Measurements from ENCODE around the gene CEACAM8.
"Not testable (repeated sequence)": the region's sequence is repeated elsewhere in the genome, so short reads cannot be mapped to it uniquely, and the experiment has no call there.

Gene CEACAM8

DNA sequence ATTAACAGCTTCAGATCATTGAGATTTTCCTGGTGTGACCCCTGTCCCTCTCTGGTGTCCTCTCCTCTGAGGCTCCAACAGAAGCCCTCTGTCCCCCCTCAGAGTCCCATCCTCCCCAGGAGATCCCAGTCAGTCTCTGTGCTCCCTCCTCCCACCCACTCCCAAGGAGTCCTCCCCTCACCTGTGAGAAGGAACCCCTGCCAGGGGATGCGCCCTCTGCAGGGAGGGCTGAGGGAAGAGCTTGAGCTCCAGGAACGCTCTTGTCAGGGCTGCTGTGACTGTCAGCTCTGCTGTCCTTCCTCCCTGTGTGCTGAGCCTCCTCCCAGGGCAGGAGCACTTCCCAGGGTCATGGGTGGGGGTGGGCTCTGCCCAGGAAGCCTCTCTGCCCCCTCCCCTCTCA lies 33.2 kb downstream of the CEACAM8 start:
- no peak overlapping the region for H3K4me2 ChIP-seq (ENCODE audit: low read length)
- no peaks in the 10 kb centered on the region for H3K4me1 ChIP-seq (ENCODE audit: insufficient read depth, low read length, severe bottlenecking)
- no peaks in the 10 kb centered on the region for H4K20me1 ChIP-seq (ENCODE audit: insufficient read depth, low read length)
- no peak overlapping the region for H3K4me3 ChIP-seq (ENCODE audit: low read depth, low read length, poor library complexity, severe bottlenecking)
- no peaks in the 10 kb centered on the region for H3K36me3 ChIP-seq (ENCODE audit: insufficient read depth, low read length)
- H3K79me2 ChIP-seq (ENCODE audit: insufficient read depth, low read length), result no peaks in the 10 kb centered on the region
- no peaks in the 10 kb centered on the region for H3F3A ChIP-seq (ENCODE audit: insufficient read depth, low read length)
- no peak overlapping the region for H3K27ac ChIP-seq (ENCODE audit: low read depth, low read length, poor library complexity, severe bottlenecking)
- TF ChIP-seq, protein P1, sequence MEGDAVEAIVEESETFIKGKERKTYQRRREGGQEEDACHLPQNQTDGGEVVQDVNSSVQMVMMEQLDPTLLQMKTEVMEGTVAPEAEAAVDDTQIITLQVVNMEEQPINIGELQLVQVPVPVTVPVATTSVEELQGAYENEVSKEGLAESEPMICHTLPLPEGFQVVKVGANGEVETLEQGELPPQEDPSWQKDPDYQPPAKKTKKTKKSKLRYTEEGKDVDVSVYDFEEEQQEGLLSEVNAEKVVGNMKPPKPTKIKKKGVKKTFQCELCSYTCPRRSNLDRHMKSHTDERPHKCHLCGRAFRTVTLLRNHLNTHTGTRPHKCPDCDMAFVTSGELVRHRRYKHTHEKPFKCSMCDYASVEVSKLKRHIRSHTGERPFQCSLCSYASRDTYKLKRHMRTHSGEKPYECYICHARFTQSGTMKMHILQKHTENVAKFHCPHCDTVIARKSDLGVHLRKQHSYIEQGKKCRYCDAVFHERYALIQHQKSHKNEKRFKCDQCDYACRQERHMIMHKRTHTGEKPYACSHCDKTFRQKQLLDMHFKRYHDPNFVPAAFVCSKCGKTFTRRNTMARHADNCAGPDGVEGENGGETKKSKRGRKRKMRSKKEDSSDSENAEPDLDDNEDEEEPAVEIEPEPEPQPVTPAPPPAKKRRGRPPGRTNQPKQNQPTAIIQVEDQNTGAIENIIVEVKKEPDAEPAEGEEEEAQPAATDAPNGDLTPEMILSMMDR (IDR thresholded peaks at IDR 0.05; ENCODE audit: low read length), result peak; percentile 37; the same call in 1 of the 2 replicates
- no peak for TF ChIP-seq EZH2 (IDR thresholded peaks at IDR 0.05; ENCODE audit: borderline replicate concordance, low read length)
- H3K9me3 ChIP-seq (ENCODE audit: low read length), result no peaks in the 10 kb centered on the region
- no peaks in the 10 kb centered on the region for H3K27me3 ChIP-seq (ENCODE audit: insufficient read depth, low read length)
- H3K9me2 ChIP-seq (ENCODE audit: low read depth, low read length), result no peaks in the 10 kb centered on the region
- H3K9ac ChIP-seq (ENCODE audit: low read length), result no peak overlapping the region
- no peak overlapping the region for H2AFZ ChIP-seq (ENCODE audit: low read length)

DNA sequence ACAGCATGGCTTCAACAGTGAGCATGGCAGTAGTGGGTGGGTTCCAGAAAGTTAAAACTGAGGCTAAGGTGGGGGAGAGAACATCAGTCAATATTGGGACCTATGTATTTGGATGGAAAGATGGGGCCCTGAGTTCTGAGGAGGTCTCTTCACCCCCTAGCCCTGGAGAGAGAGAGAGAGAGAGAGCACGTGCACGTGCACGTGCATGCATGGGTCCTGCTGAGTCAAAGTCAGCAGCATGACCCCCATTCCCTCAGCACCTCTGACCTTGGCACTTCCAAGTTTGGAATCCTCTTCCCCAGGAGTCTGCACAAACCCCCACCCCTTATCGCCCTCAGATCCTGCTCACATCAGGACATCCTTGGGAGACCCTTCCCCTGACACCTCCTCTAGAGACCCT lies 34.0 kb downstream of the CEACAM8 start:
- Histone ChIP-seq H3F3A (ENCODE audit: insufficient read depth, low read length) (no peaks in the 10 kb centered on the region), H4K20me1 (ENCODE audit: insufficient read depth, low read length) (no peaks in the 10 kb centered on the region), H3K79me2 (ENCODE audit: insufficient read depth, low read length) (no peaks in the 10 kb centered on the region), H3K27me3 (ENCODE audit: insufficient read depth, low read length) (no peaks in the 10 kb centered on the region), H3K27ac (ENCODE audit: low read depth, low read length, poor library complexity, severe bottlenecking) (no peak overlapping the region), H3K4me3 (ENCODE audit: low read depth, low read length, poor library complexity, severe bottlenecking) (no peak overlapping the region), H3K4me2 (ENCODE audit: low read length) (no peak overlapping the region), H2AFZ (ENCODE audit: low read length) (no peak overlapping the region), H3K4me1 (ENCODE audit: insufficient read depth, low read length, severe bottlenecking) (no peaks in the 10 kb centered on the region), H3K9ac (ENCODE audit: low read length) (no peak overlapping the region), H3K9me2 (ENCODE audit: low read depth, low read length) (no peaks in the 10 kb centered on the region), H3K9me3 (ENCODE audit: low read length) (no peaks in the 10 kb centered on the region), H3K36me3 (ENCODE audit: insufficient read depth, low read length) (no peaks in the 10 kb centered on the region)
- TF ChIP-seq, protein P1 (IDR thresholded peaks at IDR 0.05; ENCODE audit: low read length), result no peak
- TF ChIP-seq EZH2 (IDR thresholded peaks at IDR 0.05; ENCODE audit: borderline replicate concordance, low read length), result no peak

DNA sequence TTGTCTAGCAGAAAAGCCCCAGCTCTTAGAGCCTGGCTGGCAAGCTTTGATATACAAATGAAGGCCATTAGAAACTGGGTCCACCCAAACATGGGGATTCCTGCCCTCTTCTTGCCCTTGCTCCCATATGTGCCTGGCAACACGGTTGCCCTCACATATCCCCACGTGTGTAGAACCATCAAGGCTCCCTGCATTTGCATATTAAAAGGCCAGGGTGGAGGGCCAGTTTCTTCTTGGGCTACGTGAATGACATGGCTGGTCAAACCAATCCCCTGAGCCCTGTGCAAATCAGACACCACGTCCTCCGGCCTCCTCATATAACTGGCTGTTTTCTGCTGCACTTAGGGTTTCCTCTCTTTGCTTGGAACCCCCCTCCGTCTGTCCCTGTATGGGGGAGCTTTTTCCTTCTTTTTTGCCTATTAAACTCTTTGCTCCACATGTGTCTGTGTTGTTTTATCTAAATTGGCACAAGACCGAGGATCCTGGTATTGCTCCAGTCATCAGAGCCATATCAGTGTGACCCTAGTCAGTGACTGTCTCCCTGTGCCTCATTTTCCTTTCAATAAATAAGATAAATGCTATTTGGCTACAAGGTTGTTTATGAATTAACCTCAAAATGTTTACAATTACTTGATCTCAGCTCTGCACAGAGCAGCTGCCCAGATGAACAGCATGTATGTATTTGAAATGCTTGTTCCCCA lies 36.1 kb downstream of the CEACAM8 start:
- Histone ChIP-seq H3K36me3 (ENCODE audit: insufficient read depth, low read length) (no peaks in the 10 kb centered on the region), H3K9me2 (ENCODE audit: low read depth, low read length) (no peaks in the 10 kb centered on the region), H3K4me3 (ENCODE audit: low read depth, low read length, poor library complexity, severe bottlenecking) (no peak overlapping the region), H3K9me3 (ENCODE audit: low read length) (no peaks in the 10 kb centered on the region), H4K20me1 (ENCODE audit: insufficient read depth, low read length) (no peaks in the 10 kb centered on the region), H2AFZ (ENCODE audit: low read length) (no peak overlapping the region), H3K9ac (ENCODE audit: low read length) (no peak overlapping the region), H3K27ac (ENCODE audit: low read depth, low read length, poor library complexity, severe bottlenecking) (no peak overlapping the region), H3K79me2 (ENCODE audit: insufficient read depth, low read length) (no peaks in the 10 kb centered on the region), H3F3A (ENCODE audit: insufficient read depth, low read length) (no peaks in the 10 kb centered on the region), H3K4me1 (ENCODE audit: insufficient read depth, low read length, severe bottlenecking) (no peaks in the 10 kb centered on the region), H3K27me3 (ENCODE audit: insufficient read depth, low read length) (no peaks in the 10 kb centered on the region), H3K4me2 (ENCODE audit: low read length) (no peak overlapping the region)
- TF ChIP-seq, protein P1 (IDR thresholded peaks at IDR 0.05; ENCODE audit: low read length), result no peak
- no peak for TF ChIP-seq EZH2 (IDR thresholded peaks at IDR 0.05; ENCODE audit: borderline replicate concordance, low read length)

- H2AFZ ChIP-seq (ENCODE audit: low read length); H3K36me3 ChIP-seq (ENCODE audit: insufficient read depth, low read length); H3K27ac ChIP-seq (ENCODE audit: low read depth, low read length, poor library complexity, severe bottlenecking); H3K9me3 ChIP-seq (ENCODE audit: low read length); H4K20me1 ChIP-seq (ENCODE audit: insufficient read depth, low read length); H3K4me2 ChIP-seq (ENCODE audit: low read length); H3K9me2 ChIP-seq (ENCODE audit: low read depth, low read length); H3K4me1 ChIP-seq (ENCODE audit: insufficient read depth, low read length, severe bottlenecking); H3F3A ChIP-seq (ENCODE audit: insufficient read depth, low read length); H3K9ac ChIP-seq (ENCODE audit: low read length); H3K4me3 ChIP-seq (ENCODE audit: low read depth, low read length, poor library complexity, severe bottlenecking); H3K79me2 ChIP-seq (ENCODE audit: insufficient read depth, low read length); H3K27me3 ChIP-seq (ENCODE audit: insufficient read depth, low read length): not testable (repeated sequence)
Measured at GRCh38 chr19:42557386-42557871, 37.3 kb downstream of the CEACAM8 start.
